GM12891 (cell line): ENCODE data around the gene AKAP14.
"Not testable (repeated sequence)": the region's sequence is repeated elsewhere in the genome, so short reads cannot be mapped to it uniquely, and the experiment has no call there.

Experiments used
- PAX5 ChIP-seq: IDR thresholded peaks from 2 replicates; pipeline ENCODE4 v1.6.1; 2011; ENCODE audit warnings: low read length, moderate library complexity, mild to moderate bottlenecking; ENCODE audit not compliant: insufficient read depth, severe bottlenecking
- POLR2A ChIP-seq: IDR thresholded peaks from 2 replicates; pipeline ENCODE4 v1.6.1; 2011; ENCODE audit warnings: low read depth, low read length, control low read depth
- POLR2AphosphoS5 ChIP-seq: IDR thresholded peaks from 2 replicates; pipeline ENCODE4 v1.6.1; 2011; ENCODE audit warnings: low read depth, low read length, control low read depth
- POU2F2 ChIP-seq: IDR thresholded peaks from 2 replicates; pipeline ENCODE4 v1.6.1; 2011; ENCODE audit warnings: low read depth, mild to moderate bottlenecking, control low read depth, low read length, moderate library complexity
- SPI1 ChIP-seq: IDR thresholded peaks from 2 replicates; pipeline ENCODE4 v1.6.1; 2011; ENCODE audit warnings: low read depth, low read length, control low read depth
- TAF1 ChIP-seq: IDR thresholded peaks from 2 replicates; pipeline ENCODE4 v1.6.1; 2011; ENCODE audit warnings: low read depth, low read length, control low read depth

GRCh38 chrX:119890626-119891025 is 5.1 kb upstream of the AKAP14 start:
- TF ChIP-seq POLR2A, POLR2AphosphoS5, SPI1, TAF1, PAX5, POU2F2: not testable (repeated sequence)
